ENCODE results near the gene FBXL14.

FBXL14 gene

DNA sequence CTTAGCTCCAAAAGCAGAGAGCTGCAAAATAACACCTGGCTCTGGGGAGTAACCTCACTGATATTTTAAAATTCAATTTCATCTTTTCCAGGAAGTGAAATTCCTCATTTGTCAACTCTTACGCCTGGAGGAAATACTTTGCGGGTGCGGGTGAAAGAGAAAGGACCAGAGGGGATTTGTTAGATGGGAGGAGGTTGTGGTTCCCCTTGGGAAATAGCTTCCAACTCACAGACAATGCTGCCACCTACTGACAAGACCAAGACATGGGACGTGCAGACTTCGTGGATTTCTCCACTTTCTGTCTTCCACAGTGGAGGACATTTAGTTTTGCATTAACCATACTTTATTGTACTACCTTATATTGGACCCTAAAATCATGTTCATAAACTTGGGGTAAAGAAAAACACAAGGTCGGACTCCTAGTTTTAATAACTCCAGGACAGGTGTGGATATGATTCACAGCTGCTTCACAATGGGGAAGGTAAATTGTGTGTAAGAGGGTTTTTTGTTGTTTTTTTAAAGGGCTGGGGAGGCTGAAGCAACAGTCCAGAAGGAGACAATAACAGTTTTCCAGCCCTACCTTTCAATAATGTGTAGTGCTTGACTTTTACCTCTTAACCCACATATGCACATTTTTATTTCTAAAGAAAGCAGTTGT is 10.8 kb downstream of the FBXL14 start:
- no peak overlapping the region for H3K27ac ChIP-seq (ENCODE audit: low read depth, low read length)
- no peaks in the 10 kb centered on the region for H3K9me3 ChIP-seq (ENCODE audit: insufficient read depth, low read length)
- no peaks in the 10 kb centered on the region for H3K9me2 ChIP-seq (replicated peaks; ENCODE audit: insufficient read depth, low read length)
- no peaks in the 10 kb centered on the region for H3K36me3 ChIP-seq (ENCODE audit: low read length)
- no peaks in the 10 kb centered on the region for H3K27me3 ChIP-seq (ENCODE audit: low read length)
- TF ChIP-seq CTCF (IDR thresholded peaks at IDR 0.05; ENCODE audit: insufficient read depth, low read length, poor library complexity, severe bottlenecking) (peak; percentile 86), EZH2phosphoT487 (conservative IDR thresholded peaks at IDR 0.05; ENCODE audit: low read length) (no peak)
- no peaks in the 10 kb centered on the region for H4K20me1 ChIP-seq (ENCODE audit: low read depth, low read length)
- H3K4me3 ChIP-seq (ENCODE audit: insufficient read depth, low read length, poor library complexity, severe bottlenecking): no peak overlapping the region
- peak overlapping the region; percentile 28 for H3K4me2 ChIP-seq (ENCODE audit: low read depth, low read length, poor library complexity, severe bottlenecking)
- H3K79me2 ChIP-seq (ENCODE audit: insufficient read depth, low read length): no peaks in the 10 kb centered on the region
- H3K9ac ChIP-seq (ENCODE audit: low read length): no peak overlapping the region
- peaks cover 7% of the 10 kb centered on the region; the same call in 1 of the 2 replicates for H3F3A ChIP-seq (ENCODE audit: insufficient read depth)
- no peak overlapping the region for H2AFZ ChIP-seq (ENCODE audit: low read depth, low read length, severe bottlenecking)

DNA sequence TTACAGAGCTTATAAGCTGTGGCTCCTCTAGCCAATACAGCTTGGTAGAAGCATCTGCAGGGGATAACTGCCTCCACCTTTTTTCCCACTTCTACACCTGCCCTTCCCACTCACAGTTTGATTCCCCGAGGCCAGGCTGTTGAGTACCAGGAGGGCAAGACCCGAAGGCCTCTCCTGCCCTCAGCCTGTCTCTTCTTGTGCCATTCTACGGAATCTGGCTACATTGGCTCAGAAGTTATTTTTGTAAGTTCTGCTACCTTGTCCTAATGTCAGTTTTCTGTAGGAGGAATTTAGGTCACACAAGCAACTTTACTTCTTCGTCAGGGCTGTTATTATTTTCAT is 11.7 kb downstream of the FBXL14 start:
- Histone ChIP-seq H3K9ac (ENCODE audit: low read length) (no peak overlapping the region), H3K9me2 (replicated peaks; ENCODE audit: insufficient read depth, low read length) (no peaks in the 10 kb centered on the region), H3K4me2 (ENCODE audit: low read depth, low read length, poor library complexity, severe bottlenecking) (no peak overlapping the region), H3K4me3 (ENCODE audit: insufficient read depth, low read length, poor library complexity, severe bottlenecking) (no peak overlapping the region), H3F3A (ENCODE audit: insufficient read depth) (0 out of 2 replicates have a peak, but pooled peaks cover 6% of the 10 kb centered on the region), H3K79me2 (ENCODE audit: insufficient read depth, low read length) (no peaks in the 10 kb centered on the region), H3K27ac (ENCODE audit: low read depth, low read length) (no peak overlapping the region), H3K27me3 (ENCODE audit: low read length) (no peaks in the 10 kb centered on the region), H3K36me3 (ENCODE audit: low read length) (no peaks in the 10 kb centered on the region), H2AFZ (ENCODE audit: low read depth, low read length, severe bottlenecking) (no peak overlapping the region), H3K9me3 (ENCODE audit: insufficient read depth, low read length) (no peaks in the 10 kb centered on the region), H4K20me1 (ENCODE audit: low read depth, low read length) (no peaks in the 10 kb centered on the region)
- TF ChIP-seq EZH2phosphoT487 (conservative IDR thresholded peaks at IDR 0.05; ENCODE audit: low read length) (no peak), CTCF (IDR thresholded peaks at IDR 0.05; ENCODE audit: insufficient read depth, low read length, poor library complexity, severe bottlenecking) (no peak)

DNA sequence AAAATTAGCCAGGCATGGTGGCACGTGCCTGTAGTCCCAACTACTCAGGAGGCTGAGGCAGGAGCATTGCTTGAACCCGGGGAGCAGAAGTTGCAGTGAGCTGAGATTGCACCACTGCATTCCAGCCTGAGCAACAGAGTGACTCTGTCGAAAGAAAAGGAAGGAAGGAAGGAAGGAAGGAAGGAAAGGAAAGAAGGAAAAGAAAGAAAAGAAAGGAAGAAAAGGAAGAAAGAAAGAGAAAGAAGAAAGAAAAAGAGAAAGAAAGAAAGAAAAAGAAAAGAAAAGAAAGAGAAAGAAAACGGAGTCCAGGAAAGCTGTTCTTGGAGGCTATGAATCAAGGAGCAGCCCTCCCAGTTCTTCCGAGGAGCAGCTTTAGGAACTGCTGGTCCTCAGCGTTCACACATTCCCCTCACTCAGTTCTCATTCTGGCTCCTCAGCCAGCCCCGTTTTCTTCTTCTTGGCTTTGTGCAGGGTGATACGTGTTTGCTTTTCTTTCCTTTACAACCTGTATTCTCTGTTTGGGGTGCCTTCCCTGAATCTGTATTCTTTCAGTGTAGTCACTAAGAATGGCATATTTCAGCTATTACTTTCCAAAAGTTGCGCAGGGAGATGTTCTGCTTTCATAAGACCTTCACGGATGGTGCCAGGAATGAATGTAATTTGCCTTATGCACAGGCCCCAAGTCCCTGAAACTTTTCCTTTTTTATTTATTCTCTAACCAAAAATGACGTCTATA is 12.2 kb downstream of the FBXL14 start:
- no peaks in the 10 kb centered on the region for H4K20me1 ChIP-seq (ENCODE audit: low read depth, low read length)
- H3K27me3 ChIP-seq (ENCODE audit: low read length): no peaks in the 10 kb centered on the region
- H3K27ac ChIP-seq (ENCODE audit: low read depth, low read length): no peak overlapping the region
- no peaks in the 10 kb centered on the region for H3K36me3 ChIP-seq (ENCODE audit: low read length)
- TF ChIP-seq EZH2phosphoT487 (conservative IDR thresholded peaks at IDR 0.05; ENCODE audit: low read length): no peak
- TF ChIP-seq CTCF (IDR thresholded peaks at IDR 0.05; ENCODE audit: insufficient read depth, low read length, poor library complexity, severe bottlenecking): no peak
- no peak overlapping the region for H3K9ac ChIP-seq (ENCODE audit: low read length)
- H3F3A ChIP-seq (ENCODE audit: insufficient read depth): 0 out of 2 replicates have a peak, but pooled peaks cover 6% of the 10 kb centered on the region
- no peak overlapping the region for H3K4me2 ChIP-seq (ENCODE audit: low read depth, low read length, poor library complexity, severe bottlenecking)
- no peaks in the 10 kb centered on the region for H3K9me2 ChIP-seq (replicated peaks; ENCODE audit: insufficient read depth, low read length)
- H3K9me3 ChIP-seq (ENCODE audit: insufficient read depth, low read length): no peaks in the 10 kb centered on the region
- no peaks in the 10 kb centered on the region for H3K79me2 ChIP-seq (ENCODE audit: insufficient read depth, low read length)
- no peak overlapping the region for H2AFZ ChIP-seq (ENCODE audit: low read depth, low read length, severe bottlenecking)
- no peak overlapping the region for H3K4me3 ChIP-seq (ENCODE audit: insufficient read depth, low read length, poor library complexity, severe bottlenecking)

Data from SU-DHL-6 (cell line).